ENCODE data around the gene SUDS3.
"Not testable (repeated sequence)": the region's sequence is repeated elsewhere in the genome, so short reads cannot be mapped to it uniquely, and the experiment has no call there.

SUDS3 gene

GRCh38 chr12:118376089-118377020 lies at the start of gene SUDS3:
Gene SUDS3, plus strand, starts transcription at chr12:118376555. Its CDS starts 137 bp downstream, at chr12:118376692.
- peak; percentile 87 for DNase-seq (ENCODE audit: low spot score)

DNA sequence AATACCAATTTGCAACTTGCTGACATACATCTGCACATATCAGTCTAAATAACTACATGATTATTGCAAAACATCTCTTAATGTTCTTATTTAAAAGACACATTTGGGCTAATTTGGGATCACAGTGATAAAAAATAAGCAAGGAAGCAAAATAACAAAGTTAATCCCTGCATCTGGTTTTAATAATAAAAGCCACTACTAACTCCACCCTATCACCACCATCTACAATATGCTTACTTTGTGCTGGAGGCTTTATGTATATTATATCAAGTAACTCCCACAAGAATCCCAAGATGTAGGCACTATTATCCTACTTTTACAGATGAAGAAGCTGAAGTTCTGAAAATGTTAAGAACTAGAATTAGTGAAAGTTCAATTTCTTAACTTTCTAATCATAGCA lies 49.4 kb upstream of the SUDS3 start:
- DNase-seq (ENCODE audit: low spot score), result no peak

DNA sequence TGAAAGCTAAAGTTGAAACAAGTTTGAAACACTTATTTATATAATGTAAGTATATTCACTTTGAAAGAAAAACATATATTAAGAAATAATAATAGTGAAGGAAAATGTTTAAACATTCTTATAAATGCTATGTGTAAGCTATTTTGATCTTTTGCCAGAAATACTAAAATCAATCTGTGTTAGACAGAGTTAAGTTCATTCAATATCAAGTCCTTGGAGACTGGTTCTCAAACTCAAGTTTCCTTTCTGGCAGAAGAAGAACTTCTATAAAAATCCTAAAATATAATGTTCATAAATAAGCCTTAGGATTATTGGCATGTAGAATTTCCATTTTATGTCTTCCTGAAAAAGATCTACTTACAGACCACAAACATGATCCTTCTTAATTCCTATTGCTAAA lies 49.0 kb upstream of the SUDS3 start:
- no peak for DNase-seq (ENCODE audit: low spot score)

DNA sequence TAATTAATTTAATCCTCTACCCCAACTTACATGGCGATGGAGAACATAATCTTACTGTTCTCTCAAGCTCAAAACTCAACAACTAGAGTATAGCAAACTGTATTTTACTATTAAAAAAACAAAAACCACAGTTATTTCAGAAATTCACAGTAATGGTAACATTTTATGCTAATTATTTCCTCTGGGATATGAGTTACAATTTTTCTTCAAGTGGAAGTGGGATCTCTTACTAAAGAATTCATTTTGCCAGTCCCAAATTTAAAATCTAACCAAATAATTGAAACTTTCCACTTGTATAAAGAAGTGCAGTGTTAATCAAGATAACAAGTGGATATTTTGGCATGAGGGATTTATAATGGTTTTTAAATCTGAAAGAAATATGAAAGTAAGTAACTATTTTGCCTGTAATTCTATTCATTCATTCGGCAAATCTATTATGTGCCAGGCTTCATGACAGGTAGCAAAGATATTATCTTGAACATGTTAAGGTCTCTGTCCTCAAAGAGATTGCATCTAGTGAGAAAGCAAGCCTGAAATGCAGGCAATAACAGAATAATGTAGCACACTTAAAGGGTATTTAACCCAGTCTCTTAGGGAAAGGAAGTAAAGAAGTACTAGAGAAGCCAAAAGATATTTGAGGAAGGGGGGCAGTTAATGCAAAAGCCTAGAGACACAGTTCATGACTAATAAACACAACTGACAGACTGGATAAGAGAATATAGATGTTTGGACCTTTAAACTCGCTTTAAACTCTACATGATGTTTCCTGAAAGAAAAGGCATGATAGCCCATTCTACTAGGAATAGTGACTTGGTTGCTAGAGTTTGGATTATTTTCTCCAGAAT lies 47.6 kb upstream of the SUDS3 start:
- DNase-seq (ENCODE audit: low spot score), result no peak

DNA sequence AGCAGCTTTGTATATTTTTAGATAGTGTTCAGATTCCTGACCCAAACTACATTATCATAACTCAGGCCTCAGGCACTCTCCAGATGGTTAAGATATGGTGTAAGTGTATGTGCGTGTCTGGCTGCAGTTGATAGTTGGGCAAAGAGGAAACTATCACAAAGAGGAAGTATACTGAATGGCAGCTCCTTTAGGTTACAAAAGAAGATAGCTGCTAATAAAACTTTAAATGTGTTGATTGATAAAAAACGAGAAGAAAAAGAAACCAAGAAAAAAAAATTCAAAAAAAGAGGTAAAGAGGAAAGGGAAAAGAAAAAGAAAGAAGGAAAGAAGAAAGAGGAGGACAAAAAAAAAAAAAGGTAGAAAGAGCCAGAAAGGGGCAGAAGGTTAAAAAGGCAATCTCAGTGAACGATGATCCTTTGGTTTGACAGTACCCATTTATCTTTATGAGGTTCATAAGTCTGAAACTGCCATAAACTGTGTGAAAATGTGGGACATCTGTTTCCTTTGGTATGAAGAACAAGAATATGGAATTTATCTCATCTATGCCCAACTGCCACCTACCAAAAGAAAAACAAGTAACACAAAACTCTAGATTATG lies 45.8 kb upstream of the SUDS3 start:
- peak; percentile 62 for DNase-seq (ENCODE audit: low spot score)

DNA sequence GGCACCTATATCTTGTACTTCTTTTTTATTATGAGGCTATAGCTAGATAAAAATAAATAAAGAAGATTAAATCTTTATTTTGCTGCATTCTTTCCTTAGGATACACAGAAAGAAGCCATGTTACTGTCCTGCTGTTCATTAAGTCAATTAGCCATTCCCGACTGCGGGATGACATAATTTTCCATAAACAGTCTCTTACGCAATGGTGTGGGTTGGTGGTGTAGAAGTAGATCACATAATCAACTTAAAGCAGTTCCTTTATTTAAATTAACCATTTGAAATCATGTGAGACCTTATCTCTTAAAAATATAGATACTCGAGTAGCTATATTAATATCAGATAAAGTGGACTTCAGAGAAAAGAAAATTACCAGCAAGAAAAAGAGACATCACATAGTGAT lies 43.8 kb upstream of the SUDS3 start:
- DNase-seq (ENCODE audit: low spot score), result no peak

GRCh38 chr12:118334241-118334640 lies 42.1 kb upstream of the SUDS3 start:
- no peak for DNase-seq (ENCODE audit: low spot score)

DNA sequence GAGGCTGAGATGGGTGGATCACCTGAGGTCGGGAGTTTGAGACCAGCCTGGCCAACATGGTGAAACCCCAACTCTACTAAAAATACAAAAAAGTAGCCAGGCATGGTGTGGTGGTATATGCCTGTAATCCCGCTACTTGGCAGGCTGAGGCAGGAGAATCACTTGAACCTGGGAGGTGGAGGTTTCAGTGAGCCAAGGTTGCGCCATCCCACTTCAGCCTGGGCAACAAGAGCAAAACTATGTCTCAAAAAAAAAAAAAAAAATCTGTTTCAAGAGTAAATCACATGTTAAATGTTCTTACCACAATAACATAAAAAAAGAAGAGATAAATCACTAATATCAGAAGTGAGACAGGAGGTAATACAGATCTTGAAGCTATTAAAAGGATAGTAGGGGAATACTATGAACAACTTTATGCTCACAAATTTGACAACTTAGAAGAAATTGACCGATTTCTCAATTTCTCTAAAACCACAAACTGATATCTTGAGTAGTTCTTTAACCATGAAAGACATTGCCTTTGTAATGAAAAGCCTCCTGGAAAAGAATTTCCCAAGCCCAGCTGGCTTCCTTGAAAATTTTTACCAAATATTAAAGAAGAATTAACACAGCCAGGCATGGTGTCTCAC lies 41.3 kb upstream of the SUDS3 start:
- DNase-seq (ENCODE audit: low spot score), result no peak

GRCh38 chr12:118336123-118336522 lies 40.2 kb upstream of the SUDS3 start:
- no peak for DNase-seq (ENCODE audit: low spot score)

DNA sequence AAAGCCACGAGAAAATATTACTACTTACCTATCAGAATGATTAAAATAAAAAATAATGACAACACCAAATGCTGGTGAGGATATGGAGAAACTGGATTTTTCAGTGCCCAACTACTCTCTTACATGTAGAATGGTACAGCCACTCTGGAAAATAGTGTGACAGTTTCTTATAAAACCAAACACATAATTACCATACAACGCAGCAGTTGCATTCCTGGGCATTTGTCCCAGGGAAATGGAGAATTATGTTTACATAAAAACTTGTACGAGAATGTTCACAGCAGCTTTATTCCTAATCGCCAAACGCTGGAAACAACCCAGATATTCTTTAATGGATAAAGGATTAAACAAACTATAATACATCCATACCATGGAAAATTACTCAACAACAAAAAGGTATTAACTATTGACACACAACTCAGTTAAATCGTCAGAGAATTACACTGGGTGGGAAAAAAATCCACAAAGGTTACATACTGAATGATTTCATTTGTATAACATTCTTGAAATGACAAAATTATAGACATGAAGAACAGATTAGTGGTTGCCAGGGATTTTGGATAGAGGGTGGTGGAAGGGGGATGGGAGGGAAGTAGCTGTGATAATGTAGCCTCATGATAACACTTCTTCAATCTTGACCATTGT lies 39.0 kb upstream of the SUDS3 start:
- no peak for DNase-seq (ENCODE audit: low spot score)

- no peak for DNase-seq (ENCODE audit: low spot score)
Measured at GRCh38 chr12:118342090-118342489, 34.3 kb upstream of the SUDS3 start.

GRCh38 chr12:118344829-118345228 lies 31.5 kb upstream of the SUDS3 start:
- no peak for DNase-seq (ENCODE audit: low spot score)

DNA sequence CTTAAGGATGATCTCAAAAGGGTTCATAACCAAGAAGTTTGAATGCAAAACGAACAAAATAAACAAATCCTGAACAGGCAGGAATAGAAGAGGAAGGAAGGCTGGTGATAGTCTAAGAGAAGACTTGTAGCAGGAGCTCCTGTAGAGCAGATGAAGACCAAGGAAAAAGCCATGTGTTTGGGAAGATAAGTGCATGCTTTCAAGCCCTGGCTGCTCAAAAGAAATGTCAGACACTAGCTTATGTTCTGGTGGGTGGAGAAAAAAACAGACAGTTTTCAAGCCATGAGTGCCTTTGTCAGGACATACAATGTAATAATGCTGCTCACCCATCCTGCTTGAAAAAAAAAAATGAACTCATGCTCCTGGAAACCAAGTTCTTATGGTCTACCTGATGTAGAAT lies 31.0 kb upstream of the SUDS3 start:
- no peak for DNase-seq (ENCODE audit: low spot score)

- no peak for DNase-seq (ENCODE audit: low spot score)
Measured at GRCh38 chr12:118346895-118347294, 29.5 kb upstream of the SUDS3 start.

- DNase-seq (ENCODE audit: low spot score), result no peak
Measured at GRCh38 chr12:118347916-118348315, 28.4 kb upstream of the SUDS3 start.

DNA sequence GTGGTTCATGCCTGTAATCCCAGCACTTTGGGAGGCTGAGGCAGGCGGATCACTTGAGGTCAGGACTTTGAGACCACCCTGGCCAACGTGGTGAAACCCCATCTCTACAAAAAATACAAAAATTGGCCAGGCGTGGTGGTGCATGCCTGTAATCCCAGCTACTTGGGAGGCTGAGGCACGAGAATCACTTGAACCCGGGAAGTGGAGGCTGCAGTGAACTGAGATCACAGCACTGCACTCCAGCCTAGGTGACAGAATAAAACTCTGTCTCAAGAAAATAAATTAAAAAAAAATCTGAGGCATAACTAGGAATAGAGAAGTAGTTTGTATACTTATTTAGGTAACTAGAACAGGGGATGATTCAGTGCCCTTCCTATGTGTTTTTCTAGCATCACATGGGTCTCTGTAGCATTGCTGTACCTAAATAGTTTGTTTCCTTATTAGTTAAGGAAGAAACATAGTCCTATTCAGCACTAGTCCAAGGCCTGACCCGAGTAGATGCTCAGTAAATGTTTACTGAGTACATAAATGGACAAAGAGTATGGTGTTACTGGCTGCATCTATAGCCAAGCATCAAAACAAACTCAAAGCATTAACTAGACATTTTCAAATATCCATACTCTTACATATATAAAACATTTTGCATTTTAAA lies 25.3 kb upstream of the SUDS3 start:
- no peak for DNase-seq (ENCODE audit: low spot score)

DNA sequence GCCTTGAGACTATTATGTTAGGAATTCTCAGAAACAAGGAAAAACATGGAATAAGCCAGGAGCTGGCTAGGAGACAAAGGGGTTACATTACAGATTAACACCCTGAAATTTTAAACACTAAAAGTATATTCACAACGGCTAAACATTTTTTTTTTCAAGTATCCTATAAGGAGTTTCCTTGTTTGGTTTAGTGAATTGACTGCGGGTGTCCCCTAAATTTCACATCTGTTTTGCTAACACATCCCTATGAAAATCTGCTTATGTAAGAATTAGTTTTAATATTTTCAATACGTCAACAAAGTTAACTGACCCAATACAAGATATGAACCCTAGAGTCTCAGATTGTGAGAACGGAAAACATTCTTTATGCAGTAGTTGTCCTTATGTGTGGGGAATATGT lies 22.6 kb upstream of the SUDS3 start:
- DNase-seq (ENCODE audit: low spot score), result no peak

- DNase-seq (ENCODE audit: low spot score), result not testable (repeated sequence)
Measured at GRCh38 chr12:118354503-118354902, 21.9 kb upstream of the SUDS3 start.

DNA sequence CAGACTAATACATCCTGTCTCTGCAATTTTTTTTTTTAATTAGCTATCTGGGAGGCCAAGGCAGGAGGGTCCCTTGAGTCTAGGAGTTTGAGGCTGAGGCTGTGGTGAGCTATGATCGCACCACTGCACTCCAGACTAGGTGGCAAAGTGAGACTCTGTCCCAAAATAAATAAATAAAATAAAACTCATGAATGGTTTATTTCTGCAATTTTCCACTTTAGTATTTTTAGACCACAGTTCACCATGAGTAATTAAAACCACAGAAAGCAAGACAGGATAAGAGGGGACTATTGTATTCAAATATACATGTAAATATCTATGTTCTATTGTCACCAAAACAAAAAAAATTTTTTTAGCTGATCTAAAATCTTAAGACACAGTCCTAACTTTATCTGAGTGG lies 21.5 kb upstream of the SUDS3 start:
- no peak for DNase-seq (ENCODE audit: low spot score)

GRCh38 chr12:118355843-118356242 lies 20.5 kb upstream of the SUDS3 start:
- DNase-seq (ENCODE audit: low spot score), result no peak

- no peak for DNase-seq (ENCODE audit: low spot score)
Measured at GRCh38 chr12:118356809-118357256, 19.5 kb upstream of the SUDS3 start.

All from germinal center (tissue), 1 donor.